PC-9 (cell line): ENCODE data around the gene PIEZO2. TPM values are rescaled to one million over a fixed set of nuclear protein-coding genes. Genes with fewer than 3 reads are reported as not detected.

Source experiments
- BruUV-seq: library from RNA; stranded (reverse); fragments of 400-500 nt; replicated peaks from 2 replicates; lab custom pipeline; 2021; lab: Mats Ljungman, UMichigan
- CTCF ChIA-PET: fragments of 300-600 bp; sonication (Branson Sonifier 250); formaldehyde crosslinking; loops from one replicate; lab custom pipeline; 2022; ENCODE audit warnings: antibody characterized with exemption; lab: Charles Lee
- POLR2A ChIA-PET: fragments of 300-600 bp; sonication (Branson Sonifier 250); formaldehyde crosslinking; loops from one replicate; lab custom pipeline; 2022; ENCODE audit warnings: antibody characterized with exemption; ENCODE audit not compliant: unreplicated experiment; lab: Charles Lee
- DNase-seq, 2 experiments: peaks; one replicate each; pipeline versions ENCODE4 v3.0.0 to v3.0.0-alpha.2; 2015 to 2022; ENCODE audit warnings: mixed read lengths in 1 of 2
- H2AFZ ChIP-seq: fragments of 200-600 bp; sonication (generic); 2 replicates; pipeline ENCODE4 v1.8.1; 2017; ENCODE audit warnings: antibody characterized with exemption
- H3F3A ChIP-seq: fragments of 200-600 bp; sonication (generic); 2 replicates; pipeline ENCODE4 v1.8.1; 2017; ENCODE audit warnings: antibody characterized with exemption, mild to moderate bottlenecking, low read depth; ENCODE audit not compliant: insufficient read depth
- H3K27ac ChIP-seq: fragments of 200-600 bp; sonication (generic); 2 replicates; pipeline ENCODE4 v1.6.1; 2016; ENCODE audit warnings: mixed run types
- H3K27me3 ChIP-seq: fragments of 200-600 bp; sonication (generic); 2 replicates; pipeline ENCODE4 v1.6.1; 2016; ENCODE audit warnings: low read depth, mixed run types; ENCODE audit not compliant: insufficient read depth
- H3K36me3 ChIP-seq: fragments of 200-600 bp; sonication (generic); 2 replicates; pipeline ENCODE4 v1.6.1; 2016; ENCODE audit warnings: low read depth, mixed run types
- H3K4me1 ChIP-seq: fragments of 200-600 bp; sonication (generic); replicated peaks from 2 replicates; pipeline ENCODE4 v1.6.1; 2016; ENCODE audit warnings: mixed run types; ENCODE audit not compliant: insufficient read depth
- H3K4me2 ChIP-seq: fragments of 200-600 bp; sonication (generic); 2 replicates; pipeline ENCODE4 v1.6.1; 2017; ENCODE audit warnings: mixed run types
- H3K4me3 ChIP-seq: fragments of 200-600 bp; sonication (generic); 2 replicates; pipeline ENCODE4 v1.6.1; 2016; ENCODE audit warnings: mixed run types
- H3K79me2 ChIP-seq: fragments of 200-600 bp; sonication (generic); 2 replicates; pipeline ENCODE4 v1.6.1; 2017; ENCODE audit warnings: low read depth, mixed run types
- H3K9me2 ChIP-seq: fragments of 200-600 bp; sonication (generic); 2 replicates; pipeline ENCODE4 v1.8.1; 2017; ENCODE audit warnings: mild to moderate bottlenecking; ENCODE audit not compliant: insufficient read depth
- H3K9me3 ChIP-seq: fragments of 200-600 bp; sonication (generic); 2 replicates; pipeline ENCODE4 v1.8.1; 2016; ENCODE audit warnings: low read depth; ENCODE audit not compliant: insufficient read depth
- H4K20me1 ChIP-seq: fragments of 200-600 bp; sonication (generic); 2 replicates; pipeline ENCODE4 v1.8.1; 2017; ENCODE audit not compliant: insufficient read depth
- CTCF ChIP-seq: fragments of 200-600 bp; sonication (generic); conservative IDR thresholded peaks from 2 replicates; pipeline ENCODE4 v1.6.1; 2017; ENCODE audit warnings: mixed run types, antibody characterized with exemption, mild to moderate bottlenecking, moderate library complexity
- EZH2 ChIP-seq: fragments of 200-600 bp; sonication (generic); IDR thresholded peaks from 2 replicates; pipeline ENCODE4 v1.8.0; 2017; ENCODE audit warnings: antibody characterized with exemption, low read depth
- intact Hi-C: fragments of 100-400 bp; cut with micrococcal nuclease; formaldehyde crosslinking; loops from one replicate; pipeline ENCODE4 v1.10.0; 2022; ENCODE audit not compliant: unreplicated experiment
- total RNA-seq: library from RNA; stranded (reverse); gene quantifications from 2 replicates; pipeline ENCODE4 v1.2.3, GENCODE V29; 2021

PIEZO2 gene
- total RNA-seq, 1 experiment from 2014 or later, result not detected

- no peak for DNase-seq
- H3K4me2 ChIP-seq, result no peak overlapping the region
- CTCF ChIA-PET, result no interaction called here
- H3F3A ChIP-seq, result no peaks in the 10 kb centered on the region
- H3K9me3 ChIP-seq, result no peaks in the 10 kb centered on the region
- POLR2A ChIA-PET, result no interaction called here
- H3K27me3 ChIP-seq, result no peaks in the 10 kb centered on the region
- no peak for TF ChIP-seq EZH2
- no peak for TF ChIP-seq CTCF
- no peaks in the 10 kb centered on the region for H3K36me3 ChIP-seq
- no peak overlapping the region for H2AFZ ChIP-seq
- no TSS peak for BruUV-seq
- no peaks in the 10 kb centered on the region for H3K4me1 ChIP-seq
- H3K79me2 ChIP-seq, result no peaks in the 10 kb centered on the region
- no peaks in the 10 kb centered on the region for H3K9me2 ChIP-seq
- intact Hi-C loops, result no loop called here
- H4K20me1 ChIP-seq, result no peaks in the 10 kb centered on the region
- H3K4me3 ChIP-seq, result no peak overlapping the region
- H3K27ac ChIP-seq, result no peak overlapping the region
Measured at GRCh38 chr18:10826400-10826799, 323.0 kb downstream of the PIEZO2 start.

GRCh38 chr18:10822456-10822855 is 326.9 kb downstream of the PIEZO2 start:
- ChIA-PET CTCF (no interaction called here), POLR2A (no interaction called here)
- Histone ChIP-seq H4K20me1 (no peaks in the 10 kb centered on the region), H3K4me2 (no peak overlapping the region), H3K36me3 (no peaks in the 10 kb centered on the region), H2AFZ (no peak overlapping the region), H3K79me2 (no peaks in the 10 kb centered on the region), H3F3A (no peaks in the 10 kb centered on the region), H3K27ac (no peak overlapping the region), H3K4me1 (no peaks in the 10 kb centered on the region), H3K9me2 (no peaks in the 10 kb centered on the region), H3K4me3 (no peak overlapping the region), H3K9me3 (no peaks in the 10 kb centered on the region), H3K27me3 (no peaks in the 10 kb centered on the region)
- intact Hi-C loops, result no loop called here
- no peak for DNase-seq
- no TSS peak for BruUV-seq
- TF ChIP-seq EZH2, result no peak
- no peak for TF ChIP-seq CTCF

- TF ChIP-seq CTCF (no peak), EZH2 (no peak)
- CTCF ChIA-PET, result no interaction called here
Measured at GRCh38 chr18:10820681-10821080, 328.7 kb downstream of the PIEZO2 start.

More at GRCh38 chr18:10820681-10821080, 328.7 kb downstream of the PIEZO2 start:
- no peaks in the 10 kb centered on the region for H3K79me2 ChIP-seq
- no peak overlapping the region for H2AFZ ChIP-seq
- no TSS peak for BruUV-seq
- no peaks in the 10 kb centered on the region for H4K20me1 ChIP-seq
- intact Hi-C loops, result no loop called here
- H3K36me3 ChIP-seq, result no peaks in the 10 kb centered on the region
- DNase-seq, result no peak
- H3K27ac ChIP-seq, result no peak overlapping the region
- H3K4me3 ChIP-seq, result no peak overlapping the region
- H3K27me3 ChIP-seq, result peaks cover 6% of the 10 kb centered on the region; the same call in 1 of the 2 replicates
- no peaks in the 10 kb centered on the region for H3K4me1 ChIP-seq
- H3K9me3 ChIP-seq, result no peaks in the 10 kb centered on the region
- no peaks in the 10 kb centered on the region for H3F3A ChIP-seq
- no peak overlapping the region for H3K4me2 ChIP-seq
- no peaks in the 10 kb centered on the region for H3K9me2 ChIP-seq
- POLR2A ChIA-PET, result no interaction called here
